B cell (primary cell): Measurements from ENCODE around the gene RAB17. TPM values are rescaled to one million over a fixed set of nuclear protein-coding genes. Genes with fewer than 3 reads are reported as not detected.

Source experiments
- ATAC-seq: fragments of 200-7000 bp; cut with Tn5 transposase; one replicate; pipeline ENCODE4 v1.10.0; 2021; ENCODE audit warnings: low read depth, mild to moderate bottlenecking, moderate number of reproducible peaks, moderate library complexity
- CTCF ChIA-PET: fragments of 350-600 bp; sonication (Branson Sonifier 250); formaldehyde crosslinking; loops from one replicate; lab custom pipeline; 2021; ENCODE audit warnings: antibody characterized with exemption, inconsistent platforms; lab: Charles Lee
- POLR2A ChIA-PET: fragments of 350-600 bp; sonication (Branson Sonifier 250); formaldehyde crosslinking; loops from one replicate; lab custom pipeline; 2021; ENCODE audit warnings: antibody characterized with exemption; lab: Charles Lee
- DNase-seq: peaks from one replicate; pipeline ENCODE4 v3.0.0; 2013
- H2AFZ ChIP-seq: 2 replicates; pipeline ENCODE4 v1.6.1; 2012; ENCODE audit warnings: mild to moderate bottlenecking, low read depth, low read length; ENCODE audit not compliant: insufficient read depth, poor library complexity, severe bottlenecking
- H3K27ac ChIP-seq, 2 donors: 1 replicate in 1 of 2; 2 replicates in 1 of 2; pipeline ENCODE4 v1.5.1; 2012 to 2013; ENCODE audit warnings: low read length in 2 of 2, mild to moderate bottlenecking in 2 of 2, moderate library complexity in 1 of 2
- H3K27me3 ChIP-seq, 4 experiments: fragments of 200-600 bp in 1 of 4; sonication (generic) in 1 of 4; replicated peaks in 1 of 4; 1 replicate in 2 of 4; 2 replicates in 2 of 4; pipeline versions ENCODE4 v1.6.1 to v1.7.0; 2013 to 2016; ENCODE audit warnings: low read length in 3 of 4, mild to moderate bottlenecking in 2 of 4, mixed read lengths in 1 of 4, moderate library complexity in 1 of 4; ENCODE audit not compliant: insufficient read depth in 4 of 4, control insufficient read depth in 3 of 4; ENCODE audit errors: control extremely low read depth in 1 of 4
- H3K36me3 ChIP-seq, 2 experiments: replicated peaks in 1 of 2; 1 replicate in 1 of 2; 2 replicates in 1 of 2; pipeline versions ENCODE4 v1.6.1 to v1.7.1; 2013; ENCODE audit warnings: low read length in 1 of 2; ENCODE audit not compliant: insufficient read depth in 2 of 2, control insufficient read depth in 1 of 2; ENCODE audit errors: control extremely low read depth in 1 of 2, extremely low read depth in 1 of 2
- H3K4me1 ChIP-seq, 2 donors: fragments of 200-600 bp in 1 of 2; sonication (generic) in 1 of 2; 1 replicate in 1 of 2; 2 replicates in 1 of 2; pipeline versions ENCODE4 v1.5.1 to v1.6.1; 2013 to 2017; ENCODE audit warnings: low read length in 2 of 2; ENCODE audit not compliant: control insufficient read depth in 2 of 2, insufficient read depth in 2 of 2
- H3K4me2 ChIP-seq: replicated peaks from 2 replicates; pipeline ENCODE3; 2012; ENCODE audit warnings: mild to moderate bottlenecking, low read depth, low read length; ENCODE audit not compliant: poor library complexity, severe bottlenecking
- H3K4me3 ChIP-seq, 5 experiments: fragments of 200-600 bp in 1 of 5; sonication (generic) in 1 of 5; 1 replicate in 3 of 5; 2 replicates in 2 of 5; pipeline versions ENCODE4 v1.5.1 to v1.7.0; 2011 to 2016; ENCODE audit warnings: low read length in 4 of 5, mild to moderate bottlenecking in 4 of 5, low read depth in 2 of 5, control low read depth in 1 of 5, moderate library complexity in 1 of 5; ENCODE audit not compliant: insufficient read depth in 1 of 5; ENCODE audit errors: control extremely low read depth in 1 of 5, extremely low read depth in 1 of 5
- H3K79me2 ChIP-seq: fragments of 200-600 bp; sonication (generic); one replicate; pipeline ENCODE4 v1.6.0; 2016; ENCODE audit warnings: low read length; ENCODE audit not compliant: control insufficient read depth, insufficient read depth
- H3K9ac ChIP-seq: fragments of 200-600 bp; sonication (generic); 2 replicates; pipeline ENCODE4 v1.6.1; 2017; ENCODE audit warnings: mild to moderate bottlenecking, low read length, moderate library complexity
- H3K9me3 ChIP-seq, 3 donors: one replicate each; pipeline versions ENCODE4 v1.6.1 to v1.7.1; 2013; ENCODE audit warnings: low read length in 2 of 3; ENCODE audit not compliant: control insufficient read depth in 2 of 3, insufficient read depth in 1 of 3; ENCODE audit errors: control extremely low read depth in 1 of 3
- H4K20me1 ChIP-seq: 2 replicates; pipeline ENCODE4 v1.6.0; 2012; ENCODE audit warnings: mild to moderate bottlenecking, low read length; ENCODE audit not compliant: insufficient read depth, control insufficient read depth, poor library complexity, severe bottlenecking
- H3K27ac Mint-ChIP-seq: one replicate; pipeline ENCODE4 v1.8.0; 2021; ENCODE audit warnings: mixed read lengths
- H3K27me3 Mint-ChIP-seq: one replicate; pipeline ENCODE4 v1.8.0; 2021; ENCODE audit warnings: mixed read lengths
- H3K4me1 Mint-ChIP-seq: one replicate; pipeline ENCODE4 v1.8.0; 2021; ENCODE audit warnings: mixed read lengths
- H3K4me3 Mint-ChIP-seq: one replicate; pipeline ENCODE4 v1.8.0; 2021; ENCODE audit warnings: mixed read lengths
- H3K9me3 Mint-ChIP-seq: one replicate; pipeline ENCODE4 v1.8.0; 2022; ENCODE audit warnings: mixed read lengths; ENCODE audit not compliant: insufficient read depth
- CTCF ChIP-seq: fragments of 200-600 bp; IDR thresholded peaks from one replicate; pipeline ENCODE4 v1.8.0; 2022; ENCODE audit warnings: antibody characterized with exemption, mild to moderate bottlenecking
- EZH2 ChIP-seq: IDR thresholded peaks from 2 replicates; pipeline ENCODE4 v1.6.1; 2012; ENCODE audit warnings: borderline replicate concordance, low read depth, mild to moderate bottlenecking, moderate library complexity, low read length; ENCODE audit not compliant: insufficient read depth, poor library complexity, severe bottlenecking
- WGBS: methylation state at CpG from one replicate; pipeline ENCODE4 v1.1.5; 2013; ENCODE audit warnings: missing lambda C conversion rate; ENCODE audit not compliant: insufficient coverage; 5-methylcytosine and 5-hydroxymethylcytosine counted together
- intact Hi-C: fragments of 100-400 bp; cut with micrococcal nuclease; formaldehyde crosslinking; loops from one replicate; pipeline ENCODE4 v1.10.0; 2022
- polyA plus RNA-seq: library from polyadenylated mRNA; depleted of rRNA; stranded (reverse); fragments of >200 nt; gene quantifications from 2 replicates; pipeline ENCODE4 v1.2.3, GENCODE V29; 2012
- total RNA-seq, 2 donors: library from RNA; stranded (reverse); fragments of 120-200 nt in 1 of 2; gene quantifications; 1 replicate in 1 of 2; 2 replicates in 1 of 2; pipeline versions ENCODE4 v1.2.3 to v1.2.4, GENCODE V29; 2013 to 2022

RAB17 gene
- total and polyA plus RNA-seq, 2 donors (not counting 1 experiment from before 2014, with no cell fraction given) = not detected

GRCh38 chr2:237597196-237598145 lies 6.9 kb upstream of the RAB17 start:
- H3K4me3 Mint-ChIP-seq = no peak overlapping the region

More at GRCh38 chr2:237597196-237598145, 6.9 kb upstream of the RAB17 start:
- peaks cover 6% of the 10 kb centered on the region for H3K4me1 Mint-ChIP-seq
- DNase-seq (no peak), ATAC-seq (no peak)
- Histone ChIP-seq H4K20me1 (no peaks in the 10 kb centered on the region), H3K36me3 (no peaks in the 10 kb centered on the region), H3K27ac (no peak overlapping the region), H3K4me1 (peaks cover 0 to under 1% of the 10 kb centered on the region in 2 donors), H2AFZ (no peak overlapping the region), H3K4me3 (no peak overlapping the region), H3K27me3 (no peaks in the 10 kb centered on the region), H3K9me3 (no peaks in the 10 kb centered on the region), H3K79me2 (no peaks in the 10 kb centered on the region), H3K4me2 (no peak overlapping the region), H3K9ac (no peak overlapping the region)
- no peaks in the 10 kb centered on the region for H3K9me3 Mint-ChIP-seq
- ChIA-PET POLR2A (no interaction called here), CTCF (interaction anchor here (1.6 kb wide), 1 partner anchor 25 kb away, joined by 4 read pairs; no protein-coding TSS in a partner anchor)
- intact Hi-C loops = no loop called here
- H3K27me3 Mint-ChIP-seq = no peaks in the 10 kb centered on the region
- TF ChIP-seq CTCF (no peak), EZH2 (no peak)
- H3K27ac Mint-ChIP-seq = no peak overlapping the region
- WGBS = 78% methylated on average over 27 of the region's 29 CpGs
